ENCODE data around the gene SLC35E2B.
"Not testable (repeated sequence)": the region's sequence is repeated elsewhere in the genome, so short reads cannot be mapped to it uniquely, and the experiment has no call there.

SLC35E2B gene

GRCh38 chr1:1721201-1721600 is 28.6 kb upstream of the SLC35E2B start:
- ChIA-PET CTCF (no interaction called here), POLR2A (interaction anchor here (0.6 kb wide), 2 partner anchors 10 to 53 kb away, joined by 3 read pairs; no protein-coding TSS in a partner anchor)
- no peak overlapping the region for H3K4me3 ChIP-seq (ENCODE audit: low read depth, low read length)
- no peak for TF ChIP-seq CTCF (IDR thresholded peaks at IDR 0.05; ENCODE audit: insufficient read depth, low read length, missing control alignments)
- no peak for DNase-seq (ENCODE audit: low read depth, low spot score)

GRCh38 chr1:1715109-1715883 is 22.7 kb upstream of the SLC35E2B start:
- CTCF ChIA-PET; POLR2A ChIA-PET; DNase-seq (ENCODE audit: low read depth, low spot score); H3K4me3 ChIP-seq (ENCODE audit: low read depth, low read length): not testable (repeated sequence)

GRCh38 chr1:1707897-1708296 is 15.3 kb upstream of the SLC35E2B start:
- POLR2A ChIA-PET; CTCF ChIA-PET; H3K4me3 ChIP-seq (ENCODE audit: low read depth, low read length); DNase-seq (ENCODE audit: low read depth, low spot score): not testable (repeated sequence)

GRCh38 chr1:1707241-1707640 is 14.6 kb upstream of the SLC35E2B start:
- DNase-seq (ENCODE audit: low read depth, low spot score); CTCF ChIA-PET; H3K4me3 ChIP-seq (ENCODE audit: low read depth, low read length); POLR2A ChIA-PET: not testable (repeated sequence)

- CTCF ChIA-PET; DNase-seq (ENCODE audit: low read depth, low spot score); H3K4me3 ChIP-seq (ENCODE audit: low read depth, low read length); POLR2A ChIA-PET: not testable (repeated sequence)
These were observed 13.0 kb upstream of the SLC35E2B start for GRCh38 chr1:1705623-1706022.

- DNase-seq (ENCODE audit: low read depth, low spot score); CTCF ChIA-PET; H3K4me3 ChIP-seq (ENCODE audit: low read depth, low read length); POLR2A ChIA-PET: not testable (repeated sequence)
These were observed 11.8 kb upstream of the SLC35E2B start for GRCh38 chr1:1704284-1704957.

GRCh38 chr1:1703796-1704195 is 11.2 kb upstream of the SLC35E2B start:
- ChIA-PET CTCF (no interaction called here), POLR2A (no interaction called here)
- TF ChIP-seq CTCF (IDR thresholded peaks at IDR 0.05; ENCODE audit: insufficient read depth, low read length, missing control alignments): no peak
- DNase-seq (ENCODE audit: low read depth, low spot score): no peak
- H3K4me3 ChIP-seq (ENCODE audit: low read depth, low read length): no peak overlapping the region

GRCh38 chr1:1702506-1702905 is 9.9 kb upstream of the SLC35E2B start:
- CTCF ChIA-PET; DNase-seq (ENCODE audit: low read depth, low spot score); H3K4me3 ChIP-seq (ENCODE audit: low read depth, low read length); POLR2A ChIA-PET: not testable (repeated sequence)

- H3K4me3 ChIP-seq (ENCODE audit: low read depth, low read length); POLR2A ChIA-PET; DNase-seq (ENCODE audit: low read depth, low spot score); CTCF ChIA-PET: not testable (repeated sequence)
These were observed 8.0 kb upstream of the SLC35E2B start for GRCh38 chr1:1700557-1700956.

GRCh38 chr1:1700067-1700466 is 7.5 kb upstream of the SLC35E2B start:
- DNase-seq (ENCODE audit: low read depth, low spot score); CTCF ChIA-PET: not testable (repeated sequence)

GRCh38 chr1:1699061-1699460 is 6.5 kb upstream of the SLC35E2B start:
- H3K4me3 ChIP-seq (ENCODE audit: low read depth, low read length); CTCF ChIA-PET: not testable (repeated sequence)

More at GRCh38 chr1:1700067-1700466, 7.5 kb upstream of the SLC35E2B start:
- POLR2A ChIA-PET; H3K4me3 ChIP-seq (ENCODE audit: low read depth, low read length): not testable (repeated sequence)

GRCh38 chr1:1697358-1698183 is 5.0 kb upstream of the SLC35E2B start:
- POLR2A ChIA-PET: interaction anchor here (0.6 kb wide), 1 partner anchor 74 kb away, joined by 3 read pairs; no protein-coding TSS in a partner anchor
- DNase-seq (ENCODE audit: low read depth, low spot score); CTCF ChIA-PET; H3K4me3 ChIP-seq (ENCODE audit: low read depth, low read length): not testable (repeated sequence)

More at GRCh38 chr1:1699061-1699460, 6.5 kb upstream of the SLC35E2B start:
- POLR2A ChIA-PET; DNase-seq (ENCODE audit: low read depth, low spot score): not testable (repeated sequence)

- DNase-seq (ENCODE audit: low read depth, low spot score); H3K4me3 ChIP-seq (ENCODE audit: low read depth, low read length); CTCF ChIA-PET: not testable (repeated sequence)
- POLR2A ChIA-PET: interaction anchor here (0.6 kb wide), 1 partner anchor 75 kb away, joined by 3 read pairs; no protein-coding TSS in a partner anchor
These were observed 4.1 kb upstream of the SLC35E2B start for GRCh38 chr1:1696431-1697357.

All from AG04449 (cell line).